Measurements from ENCODE around the gene NELL2. TPM values are rescaled to one million over a fixed set of nuclear protein-coding genes. Genes with fewer than 3 reads are reported as not detected.
"Not testable (repeated sequence)": the region's sequence is repeated elsewhere in the genome, so short reads cannot be mapped to it uniquely, and the experiment has no call there.

NELL2 gene
- total RNA-seq, 4 donors from 2014 or later: 0.42 to 5.8 (median 3.3) TPM

DNA sequence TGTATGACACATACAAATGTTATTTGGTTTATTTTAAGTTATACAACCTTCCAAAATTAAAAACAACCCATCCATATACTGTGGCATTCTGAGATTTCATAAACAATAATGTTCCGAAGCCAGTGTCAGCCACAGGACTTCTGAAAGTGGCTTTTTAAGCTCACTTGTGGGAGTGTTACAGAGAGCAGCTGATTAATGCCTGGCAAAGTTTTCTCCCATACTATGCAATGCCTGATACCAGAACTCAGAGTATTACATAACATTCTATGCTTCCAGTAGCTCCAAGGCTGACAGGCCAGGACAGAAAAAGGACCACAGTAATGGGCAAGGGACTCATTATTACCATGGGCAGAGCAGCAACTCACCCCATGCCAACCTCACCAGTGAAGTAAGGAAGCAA is 29.3 kb downstream of the NELL2 start:
- no peak overlapping the region for H3K27ac ChIP-seq (replicated peaks in 1 of 4)
- no peak overlapping the region for H3K4me3 ChIP-seq
- H3K4me1 ChIP-seq: no peaks in the 10 kb centered on the region
- H3K36me3 ChIP-seq: no peaks in the 10 kb centered on the region
- WGBS: 39% methylated on average over 1 of the region's 1 CpG
- H3K9me3 ChIP-seq: no peaks in the 10 kb centered on the region
- TF ChIP-seq POLR2A (IDR thresholded peaks at IDR 0.05; ENCODE audit: low read depth) (no peak), EP300 (IDR thresholded peaks at IDR 0.05) (no peak), POLR2AphosphoS5 (IDR thresholded peaks at IDR 0.05) (no peak)
- TF ChIP-seq, protein P1, sequence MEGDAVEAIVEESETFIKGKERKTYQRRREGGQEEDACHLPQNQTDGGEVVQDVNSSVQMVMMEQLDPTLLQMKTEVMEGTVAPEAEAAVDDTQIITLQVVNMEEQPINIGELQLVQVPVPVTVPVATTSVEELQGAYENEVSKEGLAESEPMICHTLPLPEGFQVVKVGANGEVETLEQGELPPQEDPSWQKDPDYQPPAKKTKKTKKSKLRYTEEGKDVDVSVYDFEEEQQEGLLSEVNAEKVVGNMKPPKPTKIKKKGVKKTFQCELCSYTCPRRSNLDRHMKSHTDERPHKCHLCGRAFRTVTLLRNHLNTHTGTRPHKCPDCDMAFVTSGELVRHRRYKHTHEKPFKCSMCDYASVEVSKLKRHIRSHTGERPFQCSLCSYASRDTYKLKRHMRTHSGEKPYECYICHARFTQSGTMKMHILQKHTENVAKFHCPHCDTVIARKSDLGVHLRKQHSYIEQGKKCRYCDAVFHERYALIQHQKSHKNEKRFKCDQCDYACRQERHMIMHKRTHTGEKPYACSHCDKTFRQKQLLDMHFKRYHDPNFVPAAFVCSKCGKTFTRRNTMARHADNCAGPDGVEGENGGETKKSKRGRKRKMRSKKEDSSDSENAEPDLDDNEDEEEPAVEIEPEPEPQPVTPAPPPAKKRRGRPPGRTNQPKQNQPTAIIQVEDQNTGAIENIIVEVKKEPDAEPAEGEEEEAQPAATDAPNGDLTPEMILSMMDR (IDR thresholded peaks at IDR 0.05): no peak
- H3K27me3 ChIP-seq: no peaks in the 10 kb centered on the region
- intact Hi-C loops (cut with DNase I): no loop called here
- DNase-seq (ENCODE audit: extremely low spot score): no peak

DNA sequence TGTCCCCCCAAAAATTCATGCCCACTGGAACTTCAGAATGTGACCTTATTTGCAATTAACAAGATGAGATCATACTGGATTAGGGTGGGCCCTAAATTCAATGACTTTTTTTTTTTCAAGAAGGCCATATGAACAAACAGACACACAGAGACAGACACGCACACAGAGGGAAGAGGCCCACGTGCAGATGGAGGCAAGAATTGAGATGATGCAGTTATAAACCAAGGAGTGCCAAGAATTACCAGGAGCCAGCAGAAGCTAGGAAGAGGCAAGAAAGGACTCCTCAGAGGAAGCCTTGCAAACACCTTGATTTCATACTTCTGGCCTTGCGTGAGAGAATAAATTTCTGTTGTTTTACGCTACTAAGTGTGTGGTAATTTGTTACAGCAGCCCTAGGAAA is 33.4 kb downstream of the NELL2 start:
- intact Hi-C loops (cut with DNase I): no loop called here
- no peaks in the 10 kb centered on the region for H3K27me3 ChIP-seq
- no peak for TF ChIP-seq POLR2A (IDR thresholded peaks at IDR 0.05; ENCODE audit: low read depth)
- TF ChIP-seq, protein P1 (IDR thresholded peaks at IDR 0.05): no peak
- no peaks in the 10 kb centered on the region for H3K4me1 ChIP-seq
- H3K27ac ChIP-seq (replicated peaks in 1 of 4): no peak overlapping the region
- no peak overlapping the region for H3K4me3 ChIP-seq
- H3K9me3 ChIP-seq: no peaks in the 10 kb centered on the region
- H3K36me3 ChIP-seq: no peaks in the 10 kb centered on the region
- no peak for DNase-seq (ENCODE audit: extremely low spot score)
- WGBS: 80% methylated on average over 4 of the region's 4 CpGs

DNA sequence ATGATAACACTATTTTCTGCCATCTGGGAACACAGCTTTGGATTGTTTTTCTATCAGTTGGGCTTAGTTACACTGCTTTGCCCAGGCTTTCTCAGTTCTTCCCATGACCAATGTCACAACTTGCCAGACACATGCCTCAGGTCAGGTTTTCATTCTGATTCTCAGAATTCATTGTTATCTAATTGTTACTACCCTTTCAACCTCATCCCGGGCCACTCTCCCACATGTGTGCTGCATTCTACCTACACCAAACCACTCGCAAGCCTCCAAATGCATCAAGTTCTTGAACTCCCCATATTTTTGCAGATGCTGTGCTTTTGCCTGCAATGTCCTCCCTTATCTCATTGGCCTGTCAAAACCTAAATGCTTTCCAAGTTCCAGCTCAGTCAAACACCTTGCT is 36.3 kb downstream of the NELL2 start:
- Histone ChIP-seq H3K36me3 (no peaks in the 10 kb centered on the region), H3K4me1 (no peaks in the 10 kb centered on the region), H3K27ac (replicated peaks in 1 of 4) (no peak overlapping the region), H3K4me3 (no peak overlapping the region), H3K27me3 (no peaks in the 10 kb centered on the region), H3K9me3 (no peaks in the 10 kb centered on the region)
- no peak for TF ChIP-seq POLR2AphosphoS5 (IDR thresholded peaks at IDR 0.05)
- intact Hi-C loops (cut with DNase I): no loop called here
- 72% methylated on average over 2 of the region's 2 CpGs for WGBS
- DNase-seq (ENCODE audit: extremely low spot score): no peak

DNA sequence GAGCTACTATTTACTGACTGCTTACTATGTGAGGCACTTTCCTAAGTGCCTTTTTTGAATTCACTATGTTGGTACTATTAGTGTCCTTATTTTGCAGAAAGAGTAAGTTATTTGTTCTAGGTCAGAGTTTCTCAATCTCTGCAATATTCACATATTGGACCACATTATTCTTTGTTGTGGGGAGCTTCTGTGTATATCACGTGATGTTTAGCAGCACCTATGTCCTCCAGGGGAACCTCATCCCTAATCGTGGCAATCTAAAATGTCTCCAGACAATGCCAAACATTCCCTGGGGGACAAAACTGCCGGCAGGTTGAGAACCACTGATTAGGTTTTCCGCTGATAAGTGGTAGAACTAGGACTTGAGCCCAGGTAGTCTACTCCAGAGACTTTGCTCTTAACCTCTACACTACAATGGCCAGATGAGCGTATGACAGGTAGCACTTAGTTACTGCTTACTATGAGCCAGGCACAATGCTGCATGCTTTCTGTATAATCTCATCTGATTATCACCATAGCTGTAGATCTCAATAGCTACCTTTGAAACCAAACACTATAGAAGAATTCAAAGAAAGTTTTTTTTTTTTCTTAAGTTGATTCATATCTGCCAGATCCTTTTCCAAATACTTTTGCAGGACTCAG is 38.9 kb downstream of the NELL2 start:
- no peak for DNase-seq (ENCODE audit: extremely low spot score)
- Histone ChIP-seq H3K4me3 (no peak overlapping the region), H3K27ac (replicated peaks in 1 of 4) (no peak overlapping the region), H3K36me3 (no peaks in the 10 kb centered on the region), H3K9me3 (no peaks in the 10 kb centered on the region), H3K27me3 (no peaks in the 10 kb centered on the region), H3K4me1 (no peaks in the 10 kb centered on the region)
- intact Hi-C loops (cut with DNase I): no loop called here
- TF ChIP-seq POLR2AphosphoS5 (IDR thresholded peaks at IDR 0.05) (no peak), EP300 (IDR thresholded peaks at IDR 0.05) (no peak), POLR2A (IDR thresholded peaks at IDR 0.05; ENCODE audit: low read depth) (no peak)
- TF ChIP-seq, protein P1 (IDR thresholded peaks at IDR 0.05): no peak
- 64% methylated on average over 5 of the region's 5 CpGs for WGBS

DNA sequence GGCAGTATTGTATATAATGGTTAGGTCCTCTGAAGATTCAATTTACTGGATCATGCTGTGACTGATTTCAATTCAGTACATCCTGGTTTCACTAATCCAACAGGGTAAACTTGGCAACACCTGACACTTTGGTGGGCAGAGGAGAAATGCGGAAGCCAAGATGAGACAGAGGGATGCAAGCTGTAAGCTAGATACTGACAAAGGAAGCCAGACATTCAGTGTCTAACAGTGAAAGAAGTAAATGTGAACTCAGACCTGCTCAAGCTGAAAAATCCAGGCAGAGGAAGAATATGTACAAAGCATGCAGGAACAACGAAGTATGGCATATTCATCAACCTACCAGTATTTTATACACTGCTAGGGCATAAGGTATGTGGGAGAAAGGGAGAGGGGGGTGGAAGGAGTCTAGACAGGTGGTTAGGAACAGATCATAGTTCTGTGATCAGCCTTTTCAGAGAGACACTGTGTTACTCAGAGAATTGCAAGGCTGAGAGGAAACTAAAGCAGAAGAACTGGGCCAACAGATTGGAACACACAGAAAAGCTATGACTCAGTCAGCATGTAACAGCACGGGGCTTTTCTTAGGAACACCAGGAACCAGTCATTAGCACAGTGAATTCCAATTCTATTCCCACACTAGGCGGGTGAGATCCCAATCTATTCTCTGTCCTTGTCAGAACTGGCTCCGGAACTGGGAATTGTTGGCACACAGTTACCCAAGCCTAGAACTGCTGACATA is 40.3 kb downstream of the NELL2 start:
- Histone ChIP-seq H3K27ac (replicated peaks in 1 of 4) (no peak overlapping the region), H3K4me3 (no peak overlapping the region), H3K27me3 (no peaks in the 10 kb centered on the region), H3K4me1 (no peaks in the 10 kb centered on the region), H3K36me3 (no peaks in the 10 kb centered on the region), H3K9me3 (no peaks in the 10 kb centered on the region)
- DNase-seq (ENCODE audit: extremely low spot score): no peak
- intact Hi-C loops (cut with DNase I): no loop called here
- TF ChIP-seq, protein P1 (IDR thresholded peaks at IDR 0.05): no peak
- TF ChIP-seq POLR2AphosphoS5 (IDR thresholded peaks at IDR 0.05) (no peak), POLR2A (IDR thresholded peaks at IDR 0.05; ENCODE audit: low read depth) (no peak), EP300 (IDR thresholded peaks at IDR 0.05) (no peak)
- 67% methylated on average over 5 of the region's 5 CpGs for WGBS

DNA sequence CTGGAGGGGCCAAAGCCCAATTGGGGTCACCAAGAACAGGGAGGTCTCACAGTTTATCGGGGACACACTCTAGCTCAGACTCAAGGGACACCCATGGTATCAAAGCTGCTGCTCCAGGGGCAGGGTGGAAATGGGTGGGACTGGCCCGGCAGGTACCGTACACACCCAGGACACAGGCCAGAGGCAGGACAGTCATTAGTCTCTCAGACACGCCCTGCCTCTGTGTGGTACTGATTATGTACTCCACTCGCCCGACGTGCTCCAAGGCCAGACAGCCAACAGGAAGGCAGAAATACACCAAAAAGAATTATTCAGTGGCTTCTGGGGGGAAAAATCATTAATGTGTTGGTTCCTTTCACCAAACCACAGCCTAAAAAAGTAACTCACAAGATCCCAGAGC is 41.1 kb downstream of the NELL2 start:
- H3K27ac ChIP-seq (replicated peaks in 1 of 4); intact Hi-C loops (cut with DNase I); DNase-seq (ENCODE audit: extremely low spot score); H3K27me3 ChIP-seq; H3K4me3 ChIP-seq; H3K36me3 ChIP-seq; H3K9me3 ChIP-seq; H3K4me1 ChIP-seq: not testable (repeated sequence)
- 71% methylated on average over 4 of the region's 7 CpGs for WGBS

Measured in esophagus muscularis mucosa (tissue), 4 donors.